Measurements from ENCODE around the gene FCMR. TPM values are rescaled to one million over a fixed set of nuclear protein-coding genes. Genes with fewer than 3 reads are reported as not detected.

FCMR gene
- total RNA-seq, 4 donors from 2014 or later = 1.1 to 54.1 (median 4.3) TPM

DNA sequence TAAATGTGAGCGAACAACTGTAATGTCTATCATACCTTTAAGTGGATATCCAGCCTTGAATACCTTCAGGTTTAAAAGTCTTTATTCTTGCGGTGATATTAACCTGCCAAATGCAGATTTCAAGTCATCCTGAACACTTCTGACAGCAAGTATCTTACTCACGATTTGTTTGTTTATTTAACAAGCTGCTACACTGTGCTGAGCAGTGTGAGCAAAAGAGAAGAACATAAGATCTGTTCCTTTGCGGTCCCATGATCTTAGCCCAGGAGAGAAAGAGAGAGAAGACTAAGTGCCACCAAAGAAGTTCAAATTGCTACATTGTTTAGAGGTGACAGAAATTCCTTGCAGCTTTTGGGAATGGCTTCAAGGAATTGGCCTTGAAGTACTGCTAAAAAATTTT lies 34.0 kb downstream of the FCMR start:
- TF ChIP-seq, protein P1, sequence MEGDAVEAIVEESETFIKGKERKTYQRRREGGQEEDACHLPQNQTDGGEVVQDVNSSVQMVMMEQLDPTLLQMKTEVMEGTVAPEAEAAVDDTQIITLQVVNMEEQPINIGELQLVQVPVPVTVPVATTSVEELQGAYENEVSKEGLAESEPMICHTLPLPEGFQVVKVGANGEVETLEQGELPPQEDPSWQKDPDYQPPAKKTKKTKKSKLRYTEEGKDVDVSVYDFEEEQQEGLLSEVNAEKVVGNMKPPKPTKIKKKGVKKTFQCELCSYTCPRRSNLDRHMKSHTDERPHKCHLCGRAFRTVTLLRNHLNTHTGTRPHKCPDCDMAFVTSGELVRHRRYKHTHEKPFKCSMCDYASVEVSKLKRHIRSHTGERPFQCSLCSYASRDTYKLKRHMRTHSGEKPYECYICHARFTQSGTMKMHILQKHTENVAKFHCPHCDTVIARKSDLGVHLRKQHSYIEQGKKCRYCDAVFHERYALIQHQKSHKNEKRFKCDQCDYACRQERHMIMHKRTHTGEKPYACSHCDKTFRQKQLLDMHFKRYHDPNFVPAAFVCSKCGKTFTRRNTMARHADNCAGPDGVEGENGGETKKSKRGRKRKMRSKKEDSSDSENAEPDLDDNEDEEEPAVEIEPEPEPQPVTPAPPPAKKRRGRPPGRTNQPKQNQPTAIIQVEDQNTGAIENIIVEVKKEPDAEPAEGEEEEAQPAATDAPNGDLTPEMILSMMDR (IDR thresholded peaks at IDR 0.05; ENCODE audit: low read depth) = no peak

DNA sequence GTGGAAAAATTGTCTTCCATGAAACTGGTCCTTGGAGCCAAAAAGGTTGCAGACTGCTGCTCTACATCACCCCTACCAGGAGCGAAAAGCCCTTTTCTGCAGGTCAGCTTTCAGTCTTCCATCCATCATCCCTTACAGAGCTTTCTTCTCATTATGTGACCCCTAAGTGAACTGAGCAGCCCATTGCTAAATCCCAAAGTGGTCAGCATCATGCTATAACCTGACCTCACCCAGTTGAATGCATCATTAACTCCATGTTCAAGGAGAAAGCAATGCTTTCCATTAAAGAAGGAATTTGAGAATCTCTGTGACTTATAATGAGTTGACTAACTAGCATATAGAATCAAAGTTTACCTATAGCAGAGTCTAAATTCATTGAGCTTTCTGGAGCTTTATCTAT lies 34.9 kb downstream of the FCMR start:
- TF ChIP-seq, protein P1 (IDR thresholded peaks at IDR 0.05; ENCODE audit: low read depth) = no peak

GRCh38 chr1:206885341-206886060 lies 36.2 kb downstream of the FCMR start:
- TF ChIP-seq, protein P1 (IDR thresholded peaks at IDR 0.05; ENCODE audit: low read depth) = no peak

DNA sequence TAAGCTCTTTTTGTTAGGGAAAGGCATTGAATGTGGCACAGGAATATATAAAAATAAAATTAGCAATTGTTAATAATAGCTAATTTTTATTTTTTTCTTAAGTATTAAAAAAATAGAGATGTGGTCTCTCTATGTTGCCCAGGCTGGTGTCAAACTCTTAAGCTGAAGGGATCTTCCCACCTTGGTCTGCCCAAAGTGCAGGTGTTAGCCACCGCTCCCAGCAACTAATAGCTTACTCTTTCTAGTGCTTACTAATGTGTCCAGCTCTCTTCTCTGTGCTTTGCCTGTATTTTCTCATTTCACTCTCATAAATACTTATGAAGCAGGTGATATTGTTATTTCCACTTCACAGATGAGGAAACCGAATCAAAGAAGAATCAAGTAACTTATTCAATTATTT lies 37.9 kb downstream of the FCMR start:
- TF ChIP-seq, protein P1 (IDR thresholded peaks at IDR 0.05; ENCODE audit: low read depth) = no peak

- TF ChIP-seq, protein P1 (IDR thresholded peaks at IDR 0.05; ENCODE audit: low read depth) = no peak
Measured at GRCh38 chr1:206883160-206883559, 38.6 kb downstream of the FCMR start.

- TF ChIP-seq, protein P1 (IDR thresholded peaks at IDR 0.05; ENCODE audit: low read depth) = no peak
Measured at GRCh38 chr1:206882555-206882954, 39.2 kb downstream of the FCMR start.

GRCh38 chr1:206880314-206880713 lies 41.4 kb downstream of the FCMR start:
- TF ChIP-seq, protein P1 (IDR thresholded peaks at IDR 0.05; ENCODE audit: low read depth) = no peak

All from subcutaneous adipose tissue (tissue), 4 donors.